Measurements from ENCODE around the gene PARD3B. TPM values are rescaled to one million over a fixed set of nuclear protein-coding genes. Genes with fewer than 3 reads are reported as not detected.

Gene PARD3B
- total RNA-seq, 1 experiment from 2014 or later: 2.0 TPM

GRCh38 chr2:204869132-204869823, 324.0 kb downstream of the PARD3B start:
- Histone ChIP-seq H3K27ac (ENCODE audit: low read depth, low read length) (no peak overlapping the region), H3K9ac (ENCODE audit: low read length) (no peak overlapping the region), H3K9me2 (ENCODE audit: insufficient read depth) (no peaks in the 10 kb centered on the region), H3K4me1 (ENCODE audit: control insufficient read depth in 1 of 2, insufficient read depth in 2 of 2, low read length in 2 of 2) (no peaks in the 10 kb centered on the region), H2AFZ (ENCODE audit: low read depth, low read length, poor library complexity, severe bottlenecking) (no peak overlapping the region), H3K79me2 (ENCODE audit: insufficient read depth, low read length) (no peaks in the 10 kb centered on the region), H3K27me3 (ENCODE audit: insufficient read depth, low read length) (no peaks in the 10 kb centered on the region), H3K9me3 (ENCODE audit: control insufficient read depth in 1 of 2, insufficient read depth in 1 of 2, low read depth in 1 of 2, low read length in 2 of 2) (no peaks in the 10 kb centered on the region), H4K20me1 (ENCODE audit: insufficient read depth) (no peaks in the 10 kb centered on the region), H3K4me3 (replicated peaks in 1 of 2; ENCODE audit: low read depth in 1 of 2, low read length in 2 of 2) (no peak overlapping the region), H3K36me3 (ENCODE audit: control insufficient read depth in 1 of 2, insufficient read depth in 2 of 2, low read length in 2 of 2) (no peaks in the 10 kb centered on the region), H3K4me2 (ENCODE audit: low read length) (no peak overlapping the region)
- ATAC-seq (no peak), DNase-seq (ENCODE audit: low read depth, low spot score) (no peak)
- intact Hi-C loops (cut with micrococcal nuclease): no loop called here
- RAD21 ChIA-PET (ENCODE audit: low non-redundant PET in 1 of 2, low total read pairs in 2 of 2, uncharacterized antibody in 2 of 2, unreplicated experiment in 2 of 2): no interaction called here
- CTCF ChIA-PET: no interaction called here
- POLR2A ChIA-PET: no interaction called here
- no peak for TF ChIP-seq ZBTB33 (IDR thresholded peaks at IDR 0.05; ENCODE audit: extremely low read depth, insufficient replicate concordance, low read length)
- no peak for TF ChIP-seq POLR2AphosphoS5 (IDR thresholded peaks at IDR 0.05; ENCODE audit: low read depth, low read length)
- no peak for TF ChIP-seq CEBPB (IDR thresholded peaks at IDR 0.05; ENCODE audit: low read depth)
- TF ChIP-seq EZH2 (IDR thresholded peaks at IDR 0.05): no peak
- no peak for TF ChIP-seq JUND (IDR thresholded peaks at IDR 0.05)
- TF ChIP-seq MAX (IDR thresholded peaks at IDR 0.05): no peak
- no TSS peak for BruUV-seq (replicated peaks)

DNA sequence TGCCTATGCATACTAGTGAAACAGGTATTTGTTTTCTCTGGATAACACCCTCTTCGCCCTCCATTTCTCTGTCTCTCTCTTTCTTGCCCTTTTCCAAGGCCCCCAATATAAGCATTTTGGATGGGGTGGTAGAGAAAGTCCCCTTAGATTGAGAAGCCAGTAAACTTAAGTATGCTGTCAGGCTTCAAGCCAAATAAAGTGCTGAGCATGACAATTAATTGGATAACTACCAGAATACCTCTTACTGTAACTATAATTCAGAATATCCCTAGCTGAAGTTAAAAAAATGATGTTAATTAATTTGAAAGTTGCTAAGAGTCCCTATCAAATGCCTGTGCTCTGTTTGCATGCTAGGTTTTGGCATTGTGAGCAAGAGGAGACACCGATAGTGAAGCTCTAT, 324.8 kb downstream of the PARD3B start:
- Histone ChIP-seq H3K4me1 (ENCODE audit: control insufficient read depth in 1 of 2, insufficient read depth in 2 of 2, low read length in 2 of 2) (no peaks in the 10 kb centered on the region), H3K4me3 (replicated peaks in 1 of 2; ENCODE audit: low read depth in 1 of 2, low read length in 2 of 2) (no peak overlapping the region), H4K20me1 (ENCODE audit: insufficient read depth) (no peaks in the 10 kb centered on the region), H3K79me2 (ENCODE audit: insufficient read depth, low read length) (no peaks in the 10 kb centered on the region), H3K9me3 (ENCODE audit: control insufficient read depth in 1 of 2, insufficient read depth in 1 of 2, low read depth in 1 of 2, low read length in 2 of 2) (no peaks in the 10 kb centered on the region), H2AFZ (ENCODE audit: low read depth, low read length, poor library complexity, severe bottlenecking) (no peak overlapping the region), H3K27ac (ENCODE audit: low read depth, low read length) (no peak overlapping the region), H3K36me3 (ENCODE audit: control insufficient read depth in 1 of 2, insufficient read depth in 2 of 2, low read length in 2 of 2) (no peaks in the 10 kb centered on the region), H3K9ac (ENCODE audit: low read length) (no peak overlapping the region), H3K27me3 (ENCODE audit: insufficient read depth, low read length) (no peaks in the 10 kb centered on the region), H3K4me2 (ENCODE audit: low read length) (no peak overlapping the region), H3K9me2 (ENCODE audit: insufficient read depth) (no peaks in the 10 kb centered on the region)
- ChIA-PET CTCF (no interaction called here), RAD21 (ENCODE audit: low non-redundant PET in 1 of 2, low total read pairs in 2 of 2, uncharacterized antibody in 2 of 2, unreplicated experiment in 2 of 2) (no interaction called here), POLR2A (no interaction called here)
- no TSS peak for BruUV-seq (replicated peaks)
- DNase-seq (ENCODE audit: low read depth, low spot score) (no peak), ATAC-seq (no peak)
- intact Hi-C loops (cut with micrococcal nuclease): loop anchor here (10.0 kb wide), 1 partner anchor 805 kb away; no protein-coding TSS in a partner anchor
- TF ChIP-seq ZBTB33 (IDR thresholded peaks at IDR 0.05; ENCODE audit: extremely low read depth, insufficient replicate concordance, low read length) (no peak), RAD21 (IDR thresholded peaks at IDR 0.05; ENCODE audit: low read depth) (no peak)
